COLO668 (cell line): ENCODE results near the gene PDRG1.
A peak's percentile ranks its signal among the peaks of the same experiment; 100 is the strongest.

ENCODE experiments used
- DNase-seq: peaks from one replicate; lab custom pipeline; 2025; ENCODE audit not compliant: unreplicated experiment; lab: John Stamatoyannopoulos, UW

Gene PDRG1

GRCh38 chr20:31967830-31968249, 16.0 kb upstream of the PDRG1 start, which contains the start of gene XKR7:
XKR7 (plus strand) TSS chr20:31968151; CDS start chr20:31968176, 25 bp downstream.
- DNase-seq, result peak; percentile 77

- no peak for DNase-seq
Observed at GRCh38 chr20:31966991-31967655, 15.3 kb upstream of the PDRG1 start.

- DNase-seq, result no peak
Observed at GRCh38 chr20:31963889-31964288, 12.0 kb upstream of the PDRG1 start.

- no peak for DNase-seq
Observed at GRCh38 chr20:31962761-31963160, 10.9 kb upstream of the PDRG1 start.

- DNase-seq, result no peak
Observed at GRCh38 chr20:31956556-31957526, 5.0 kb upstream of the PDRG1 start.

GRCh38 chr20:31954500-31954899, 2.7 kb upstream of the PDRG1 start:
- no peak for DNase-seq

GRCh38 chr20:31953556-31954148, 1.8 kb upstream of the PDRG1 start:
- DNase-seq, result no peak

GRCh38 chr20:31951203-31951529, 680 bp downstream of the PDRG1 start:
- no peak for DNase-seq

GRCh38 chr20:31949877-31950646, 1.8 kb downstream of the PDRG1 start:
- no peak for DNase-seq

- no peak for DNase-seq
Observed at GRCh38 chr20:31948008-31948407, 3.8 kb downstream of the PDRG1 start.

- DNase-seq, result no peak
Observed at GRCh38 chr20:31945785-31946184, 6.1 kb downstream of the PDRG1 start.

GRCh38 chr20:31945319-31945718, 6.5 kb downstream of the PDRG1 start:
- no peak for DNase-seq

- DNase-seq, result no peak
Observed at GRCh38 chr20:31943052-31943471, 8.8 kb downstream of the PDRG1 start.

- no peak for DNase-seq
Observed at GRCh38 chr20:31939661-31940060, 12.2 kb downstream of the PDRG1 start.

- no peak for DNase-seq
Observed at GRCh38 chr20:31937820-31938219, 14.0 kb downstream of the PDRG1 start.

GRCh38 chr20:31936420-31936819, 15.4 kb downstream of the PDRG1 start:
- no peak for DNase-seq

GRCh38 chr20:31934968-31935764, 16.7 kb downstream of the PDRG1 start:
- no peak for DNase-seq

- DNase-seq, result no peak
Observed at GRCh38 chr20:31934491-31934890, 17.4 kb downstream of the PDRG1 start.

- no peak for DNase-seq
Observed at GRCh38 chr20:31933698-31934097, 18.1 kb downstream of the PDRG1 start.

GRCh38 chr20:31930779-31931178, 21.1 kb downstream of the PDRG1 start:
- no peak for DNase-seq
